D721Med (cell line): ENCODE data around the gene TUBB.

Experiments used
- DNase-seq: peaks from one replicate; pipeline ENCODE4 v3.0.0; 2011; ENCODE audit warnings: low spot score; ENCODE audit not compliant: insufficient read length
- FAIRE-seq: peaks from 2 replicates; lab custom pipeline; 2011; peaks lifted over from hg19 to GRCh38; lab: Jason Lieb, UNC
- TF ChIP-seq, protein P1 (sequence below): IDR thresholded peaks from 2 replicates; pipeline ENCODE4 v1.5.1; 2012; ENCODE audit warnings: mild to moderate bottlenecking, control low read depth; ENCODE audit not compliant: insufficient read depth; ENCODE audit errors: missing control alignments

The TUBB gene

DNA sequence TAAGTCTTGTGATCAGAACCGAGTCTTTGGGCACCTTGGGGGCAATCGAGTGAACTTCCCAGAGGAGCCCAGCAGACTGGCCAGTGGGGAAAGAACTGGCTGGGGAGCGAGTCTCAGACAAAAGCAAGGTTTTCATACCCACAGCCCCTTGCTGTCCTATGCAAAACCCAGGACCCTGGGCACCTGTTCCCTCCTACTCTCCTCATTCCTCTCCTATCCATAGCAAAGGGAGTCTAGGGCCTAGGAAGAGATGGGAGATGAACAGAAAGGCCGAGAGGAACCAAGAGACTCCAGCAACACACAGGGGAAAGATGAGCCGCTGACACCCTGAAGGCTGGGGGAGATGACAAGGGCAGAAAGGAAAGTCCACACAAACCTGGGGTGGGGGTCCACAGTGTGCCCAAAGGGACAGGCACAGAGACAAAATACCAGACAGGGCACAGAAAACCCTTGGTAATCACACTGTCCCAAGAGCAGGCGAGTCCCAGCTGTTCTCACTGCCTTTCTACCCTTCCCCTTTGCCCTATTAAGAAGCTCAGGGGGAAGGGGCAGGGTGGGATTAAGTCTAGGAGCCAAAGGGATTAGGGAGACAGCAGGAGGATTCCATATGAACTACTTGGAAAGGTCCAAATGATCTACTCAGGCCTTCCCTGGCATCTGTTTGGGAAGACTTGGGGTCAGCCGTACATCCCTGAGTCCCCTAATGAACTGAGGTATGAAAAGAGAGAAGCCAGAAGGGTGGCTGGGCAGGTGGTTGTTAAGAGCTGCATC is 40.2 kb upstream of the TUBB start:
- FAIRE-seq (no peak), DNase-seq (peak; percentile 55)
- TF ChIP-seq, protein P1, sequence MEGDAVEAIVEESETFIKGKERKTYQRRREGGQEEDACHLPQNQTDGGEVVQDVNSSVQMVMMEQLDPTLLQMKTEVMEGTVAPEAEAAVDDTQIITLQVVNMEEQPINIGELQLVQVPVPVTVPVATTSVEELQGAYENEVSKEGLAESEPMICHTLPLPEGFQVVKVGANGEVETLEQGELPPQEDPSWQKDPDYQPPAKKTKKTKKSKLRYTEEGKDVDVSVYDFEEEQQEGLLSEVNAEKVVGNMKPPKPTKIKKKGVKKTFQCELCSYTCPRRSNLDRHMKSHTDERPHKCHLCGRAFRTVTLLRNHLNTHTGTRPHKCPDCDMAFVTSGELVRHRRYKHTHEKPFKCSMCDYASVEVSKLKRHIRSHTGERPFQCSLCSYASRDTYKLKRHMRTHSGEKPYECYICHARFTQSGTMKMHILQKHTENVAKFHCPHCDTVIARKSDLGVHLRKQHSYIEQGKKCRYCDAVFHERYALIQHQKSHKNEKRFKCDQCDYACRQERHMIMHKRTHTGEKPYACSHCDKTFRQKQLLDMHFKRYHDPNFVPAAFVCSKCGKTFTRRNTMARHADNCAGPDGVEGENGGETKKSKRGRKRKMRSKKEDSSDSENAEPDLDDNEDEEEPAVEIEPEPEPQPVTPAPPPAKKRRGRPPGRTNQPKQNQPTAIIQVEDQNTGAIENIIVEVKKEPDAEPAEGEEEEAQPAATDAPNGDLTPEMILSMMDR, result no peak

DNA sequence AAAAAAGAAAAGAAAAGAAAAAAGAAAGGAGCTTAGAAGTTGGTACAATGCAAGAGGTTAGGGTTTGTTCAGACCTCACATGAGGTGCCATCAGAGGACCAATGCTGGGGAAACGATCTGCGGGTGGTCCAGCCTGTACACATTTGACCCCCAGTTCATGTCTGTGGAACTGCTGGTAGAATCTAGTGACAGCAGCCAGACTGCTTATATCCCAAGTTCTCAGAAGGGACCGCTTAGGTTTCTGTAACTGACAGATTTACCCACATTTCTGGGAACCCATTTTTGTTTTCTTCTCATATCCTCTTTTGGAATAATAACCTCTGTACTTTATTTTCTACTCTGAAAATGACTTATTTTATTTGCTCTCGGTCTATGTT is 38.4 kb upstream of the TUBB start:
- FAIRE-seq (no peak), DNase-seq (no peak)
- TF ChIP-seq, protein P1, result no peak

DNA sequence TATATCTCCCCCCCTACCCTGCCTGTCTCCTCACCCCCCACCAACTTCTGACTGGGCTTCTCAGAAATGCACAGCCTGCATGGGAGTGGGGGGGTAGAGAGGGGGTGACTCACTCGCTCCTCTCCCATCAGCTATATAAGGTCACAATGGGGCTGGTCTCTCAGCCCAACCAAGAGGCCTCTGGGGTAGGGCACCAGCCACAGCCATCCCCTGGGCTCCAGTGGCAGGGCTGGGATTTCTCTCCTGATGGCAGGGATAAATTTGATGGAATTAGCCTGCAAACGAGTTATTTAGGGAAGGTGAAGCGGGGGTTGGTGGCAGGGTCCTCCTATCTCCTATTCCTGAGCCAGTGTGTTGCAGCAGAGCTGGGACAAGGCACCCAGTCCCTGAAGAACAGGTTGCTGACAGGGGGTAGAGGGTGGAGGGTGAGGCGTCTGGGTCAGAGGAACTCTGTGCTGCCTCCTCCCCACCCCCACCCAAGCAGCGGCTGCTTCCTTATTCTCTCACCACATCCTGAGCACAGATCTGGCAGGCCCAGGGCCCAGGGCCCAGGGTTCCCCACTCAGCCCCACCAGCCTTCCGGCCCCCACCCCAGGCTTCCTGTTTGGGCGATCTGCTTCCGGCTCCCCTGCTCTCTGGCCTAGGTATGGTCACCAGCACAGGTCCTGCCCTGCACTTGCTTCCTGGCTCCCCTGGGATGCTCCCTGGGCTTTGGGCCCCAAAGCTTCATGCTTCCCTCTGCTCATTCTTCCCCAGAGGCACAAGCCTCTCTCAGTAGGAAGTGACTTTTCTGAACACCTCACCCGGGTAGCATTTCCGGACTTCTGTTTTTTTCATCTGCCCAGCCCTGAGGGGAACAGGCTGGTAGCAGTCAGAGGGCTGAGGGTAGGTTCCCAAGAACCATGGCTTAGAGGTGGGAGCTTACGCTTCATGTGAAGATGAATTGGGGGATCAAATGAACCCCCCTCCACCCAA is 37.7 kb upstream of the TUBB start:
- TF ChIP-seq, protein P1, result no peak
- no peak for DNase-seq
- FAIRE-seq, result no peak

DNA sequence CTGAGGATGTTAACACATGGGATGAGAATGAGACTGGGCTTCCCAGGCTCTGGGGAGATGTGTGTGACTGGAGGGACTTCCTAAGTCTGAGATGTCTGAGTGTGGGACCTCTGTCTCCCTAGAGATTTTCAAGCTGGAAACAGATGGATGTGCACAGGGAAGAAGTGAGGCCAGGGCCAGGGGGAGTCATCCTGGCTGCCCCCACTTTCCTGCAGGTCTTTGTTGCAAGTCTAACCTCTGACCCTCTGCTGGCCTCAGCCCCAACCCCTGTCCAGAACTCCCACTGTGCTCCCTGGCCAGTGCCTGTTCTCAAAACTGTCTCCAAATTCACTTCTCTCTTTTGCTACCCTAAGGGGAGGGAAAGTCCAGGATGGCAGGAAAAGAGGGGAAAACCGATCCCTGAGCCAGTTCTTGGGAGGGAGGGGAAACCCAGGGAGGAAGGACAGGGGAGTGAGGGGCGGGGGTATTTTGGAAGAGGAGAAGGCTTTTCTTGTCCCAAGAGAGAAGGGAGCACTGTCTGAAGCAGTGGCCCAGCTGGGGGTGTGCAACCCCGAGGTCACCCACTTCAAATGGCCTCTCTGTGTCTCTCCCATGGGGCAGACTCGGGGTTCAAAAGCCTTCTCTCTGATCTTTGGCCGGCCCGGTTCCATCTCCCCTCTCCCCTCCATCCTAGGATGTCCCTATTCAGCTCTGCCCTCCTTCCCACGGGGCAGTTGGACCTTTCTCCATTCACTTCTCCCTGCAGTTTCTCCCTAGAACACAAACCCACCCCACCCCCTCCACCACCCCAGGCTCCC is 36.8 kb upstream of the TUBB start:
- no peak for DNase-seq
- no peak for FAIRE-seq
- TF ChIP-seq, protein P1, result no peak

DNA sequence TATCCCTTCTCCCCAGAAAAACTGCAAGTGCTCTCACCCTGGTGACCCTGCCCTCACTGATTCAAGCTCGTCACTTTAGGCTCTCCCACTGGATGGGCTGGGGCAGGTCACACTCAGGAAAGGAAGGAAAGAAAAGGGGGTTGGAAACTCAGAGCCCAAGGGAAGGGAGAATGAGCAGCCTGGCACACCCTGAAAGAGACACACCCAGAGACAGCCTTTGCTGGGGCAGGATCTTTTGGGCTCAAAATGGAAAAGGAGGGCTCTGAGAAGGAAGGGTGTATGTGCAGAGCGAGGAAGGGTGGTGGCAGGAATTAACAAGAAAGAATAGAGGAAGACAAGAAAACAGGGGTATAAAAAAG is 36.2 kb upstream of the TUBB start:
- no peak for DNase-seq
- FAIRE-seq, result no peak
- TF ChIP-seq, protein P1, result no peak

DNA sequence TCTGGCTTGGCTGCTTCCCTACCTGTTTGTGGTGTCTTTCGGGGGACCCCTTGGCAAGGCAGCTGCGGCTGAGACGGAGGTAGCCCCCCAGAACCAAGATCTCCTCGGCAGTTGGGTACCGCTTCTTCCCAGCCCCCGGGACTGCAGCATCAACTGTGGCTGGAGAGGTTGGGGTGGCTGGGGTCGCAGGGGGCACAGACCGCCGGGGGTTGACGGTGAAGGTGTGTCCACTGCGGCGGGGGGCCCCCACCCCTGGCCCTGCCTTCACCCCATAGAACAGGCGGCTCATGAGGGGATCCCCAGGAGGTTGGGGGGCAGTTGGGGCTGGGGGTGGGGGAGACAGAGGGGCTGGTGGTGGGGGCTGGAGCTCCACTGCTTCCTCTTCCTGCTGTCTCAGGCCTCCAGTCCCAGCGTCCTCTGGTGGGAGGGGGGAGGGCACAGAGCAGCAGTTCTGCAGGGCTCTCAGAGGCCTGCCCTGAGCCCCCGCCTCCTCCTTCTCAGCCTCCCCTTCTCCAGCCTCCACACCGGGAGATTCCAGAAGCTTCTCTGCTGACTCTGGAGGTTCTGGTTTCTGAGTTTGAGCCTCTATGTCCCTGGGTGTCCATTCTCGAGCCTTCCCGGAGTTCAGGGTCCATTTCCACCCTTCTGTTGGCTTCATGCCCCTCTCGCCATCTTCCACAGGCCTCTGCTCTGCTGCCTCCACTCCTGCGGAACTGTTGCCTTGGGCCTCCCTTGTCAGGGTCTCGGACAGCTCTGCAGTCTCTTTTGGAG is 35.6 kb upstream of the TUBB start:
- FAIRE-seq, result no peak
- TF ChIP-seq, protein P1, result no peak
- no peak for DNase-seq
